HL-60 (cell line): ENCODE results near the gene RPL13A.

Experiments used
- DNase-seq, 2 experiments: peaks; one replicate each; pipeline ENCODE4 v3.0.0-alpha.2; 2010 to 2020; ENCODE audit warnings: low read depth in 1 of 2, low spot score in 1 of 2
- H3K27ac ChIP-seq: fragments of 250-450 bp; sonication (Bioruptor Pico); replicated peaks from 2 replicates; pipeline ENCODE4 v1.5.1; 2020; ENCODE audit warnings: mild to moderate bottlenecking, moderate library complexity
- H3K27me3 ChIP-seq: fragments of 250-450 bp; sonication (Bioruptor Pico); 2 replicates; pipeline ENCODE4 v1.5.1; 2021; ENCODE audit warnings: mild to moderate bottlenecking, moderate library complexity; ENCODE audit not compliant: insufficient read depth, poor library complexity, severe bottlenecking
- H3K4me3 ChIP-seq: replicated peaks from 2 replicates; pipeline ENCODE4 v1.5.1; 2011; ENCODE audit warnings: mild to moderate bottlenecking, control low read depth, low read length; ENCODE audit not compliant: insufficient read depth
- CTCF ChIP-seq: IDR thresholded peaks from one replicate; pipeline ENCODE4 v1.5.1; 2011; ENCODE audit warnings: low read length, control low read depth, inconsistent platforms; ENCODE audit not compliant: insufficient read depth
- GABPA ChIP-seq: IDR thresholded peaks from 2 replicates; pipeline ENCODE4 v1.6.1; 2012; ENCODE audit warnings: low read depth
- POLR2AphosphoS5 ChIP-seq: IDR thresholded peaks from 2 replicates; pipeline ENCODE4 v1.6.1; 2012; ENCODE audit warnings: low read depth
- REST ChIP-seq: IDR thresholded peaks from 2 replicates; pipeline ENCODE4 v1.6.1; 2012; ENCODE audit warnings: low read depth; ENCODE audit not compliant: insufficient replicate concordance
- SPI1 ChIP-seq: IDR thresholded peaks from 2 replicates; pipeline ENCODE4 v1.6.1; 2012; ENCODE audit warnings: low read depth, mild to moderate bottlenecking, borderline replicate concordance

The RPL13A gene

GRCh38 chr19:49514151-49514550, 26.7 kb downstream of the RPL13A start:
- no peak overlapping the region for H3K27ac ChIP-seq
- no peak for DNase-seq
- no peak for TF ChIP-seq SPI1
- TF ChIP-seq REST, result no peak
- no peak for TF ChIP-seq POLR2AphosphoS5
- no peak for TF ChIP-seq GABPA
- no peak for TF ChIP-seq CTCF
- H3K27me3 ChIP-seq, result no peaks in the 10 kb centered on the region
- no peak overlapping the region for H3K4me3 ChIP-seq

- Histone ChIP-seq H3K27me3 (no peaks in the 10 kb centered on the region), H3K4me3 (no peak overlapping the region), H3K27ac (peak overlapping the region; percentile 75)
- peak; percentile 69 for TF ChIP-seq POLR2AphosphoS5
- no peak for TF ChIP-seq GABPA
- peak; percentile 96 for TF ChIP-seq SPI1
- DNase-seq, result peak; percentile 93 to 98
Observed at GRCh38 chr19:49515767-49516166, 28.4 kb downstream of the RPL13A start.

DNA sequence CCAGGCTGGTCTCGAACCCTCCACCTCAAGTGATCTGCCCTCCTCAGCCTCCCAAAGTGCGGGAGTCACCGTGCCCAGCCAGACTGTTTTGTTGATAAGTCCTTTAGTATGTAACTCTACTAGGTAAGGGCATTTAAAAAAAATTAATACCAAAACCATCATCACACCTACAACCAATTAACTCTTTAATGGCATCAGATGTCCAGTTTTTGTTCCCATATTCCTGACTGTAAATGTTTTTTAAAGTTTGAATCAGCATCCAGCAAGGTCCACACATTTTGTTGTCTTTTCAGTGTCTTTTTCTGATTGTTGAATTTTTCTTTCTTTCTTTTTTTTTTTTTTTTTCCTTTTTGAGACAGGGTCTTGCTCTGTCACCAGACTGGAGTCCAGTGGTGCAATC, 30.6 kb downstream of the RPL13A start:
- Histone ChIP-seq H3K27ac (no peak overlapping the region), H3K4me3 (no peak overlapping the region), H3K27me3 (no peaks in the 10 kb centered on the region)
- DNase-seq, result no peak
- no peak for TF ChIP-seq GABPA
- TF ChIP-seq POLR2AphosphoS5, result no peak
- no peak for TF ChIP-seq SPI1
- TF ChIP-seq CTCF, result no peak

GRCh38 chr19:49520705-49521319, 33.4 kb downstream of the RPL13A start:
- no peak for DNase-seq
- H3K27me3 ChIP-seq, result no peaks in the 10 kb centered on the region
- TF ChIP-seq GABPA, result no peak
- TF ChIP-seq REST, result no peak
- TF ChIP-seq POLR2AphosphoS5, result no peak
- TF ChIP-seq SPI1, result no peak
- TF ChIP-seq CTCF, result no peak
- no peak overlapping the region for H3K4me3 ChIP-seq
- no peak overlapping the region for H3K27ac ChIP-seq
